Smooth muscle cell (in vitro differentiated cells): ENCODE results near the gene PDCL2. TPM values are rescaled to one million over a fixed set of nuclear protein-coding genes. Genes with fewer than 3 reads are reported as not detected.

Experiments used
- DNase-seq: peaks from one replicate; lab custom pipeline; 2025; ENCODE audit not compliant: unreplicated experiment; lab: John Stamatoyannopoulos, UW
- H2AFZ ChIP-seq: fragments of 200-600 bp; sonication (generic); 2 replicates; pipeline ENCODE4 v1.6.0; 2016; ENCODE audit warnings: antibody characterized with exemption, low read depth, mild to moderate bottlenecking
- H3F3A ChIP-seq: fragments of 200-600 bp; sonication (generic); 2 replicates; pipeline ENCODE4 v1.6.0; 2017; ENCODE audit warnings: antibody characterized with exemption, low read depth
- H3K27ac ChIP-seq: fragments of 200-600 bp; sonication (generic); 2 replicates; pipeline ENCODE4 v1.5.1; 2016; ENCODE audit warnings: low read depth, mild to moderate bottlenecking
- H3K27me3 ChIP-seq: fragments of 200-600 bp; sonication (generic); 2 replicates; pipeline ENCODE4 v1.6.1; 2016; ENCODE audit warnings: low read depth, mild to moderate bottlenecking
- H3K36me3 ChIP-seq: fragments of 200-600 bp; sonication (generic); 2 replicates; pipeline ENCODE4 v1.5.1; 2016; ENCODE audit warnings: low read depth
- H3K4me1 ChIP-seq: fragments of 200-600 bp; sonication (generic); 2 replicates; pipeline ENCODE4 v1.5.1; 2016; ENCODE audit warnings: low read depth
- H3K4me2 ChIP-seq: fragments of 200-600 bp; sonication (generic); 2 replicates; pipeline ENCODE4 v1.6.0; 2016; ENCODE audit warnings: mild to moderate bottlenecking
- H3K4me3 ChIP-seq: fragments of 200-600 bp; sonication (generic); 2 replicates; pipeline ENCODE4 v1.5.1; 2016; ENCODE audit warnings: mild to moderate bottlenecking
- H3K79me2 ChIP-seq: fragments of 200-600 bp; sonication (generic); 2 replicates; pipeline ENCODE4 v1.6.0; 2016; ENCODE audit warnings: low read depth, mild to moderate bottlenecking
- H3K9ac ChIP-seq: fragments of 200-600 bp; sonication (generic); 2 replicates; pipeline ENCODE4 v1.6.0; 2016; ENCODE audit warnings: low read depth
- H3K9me3 ChIP-seq: fragments of 200-600 bp; sonication (generic); replicated peaks from 2 replicates; pipeline ENCODE4 v1.5.1; 2016; ENCODE audit warnings: low read depth
- H4K20me1 ChIP-seq: fragments of 200-600 bp; sonication (generic); 2 replicates; pipeline ENCODE4 v1.6.0; 2016; ENCODE audit warnings: low read depth
- WGBS: methylation state at CpG from one replicate; pipeline ENCODE4 v1.1.7; 2016; ENCODE audit warnings: low lambda C conversion rate; 5-methylcytosine and 5-hydroxymethylcytosine counted together
- polyA plus RNA-seq: library from polyadenylated mRNA; unstranded; fragments of >200 nt; fragmentation: Nextera tagmentation; extraction: Ambion mirVana; gene quantifications from 2 replicates; pipeline ENCODE4 v1.2.1, GENCODE V29; 2016
- total RNA-seq: library from RNA; depleted of rRNA; stranded (reverse); fragments of >200 nt; gene quantifications from 2 replicates; pipeline ENCODE4 v1.2.3, GENCODE V29; 2014
- TF ChIP-seq, protein P1 (sequence below): fragments of 200-600 bp; sonication (generic); IDR thresholded peaks from 2 replicates; pipeline ENCODE4 v1.5.1; 2017; ENCODE audit warnings: borderline replicate concordance, mild to moderate bottlenecking, antibody characterized with exemption; ENCODE audit not compliant: insufficient read depth, poor library complexity, severe bottlenecking

Gene PDCL2
- total and polyA plus RNA-seq, 2 experiments from 2014 or later: not detected

DNA sequence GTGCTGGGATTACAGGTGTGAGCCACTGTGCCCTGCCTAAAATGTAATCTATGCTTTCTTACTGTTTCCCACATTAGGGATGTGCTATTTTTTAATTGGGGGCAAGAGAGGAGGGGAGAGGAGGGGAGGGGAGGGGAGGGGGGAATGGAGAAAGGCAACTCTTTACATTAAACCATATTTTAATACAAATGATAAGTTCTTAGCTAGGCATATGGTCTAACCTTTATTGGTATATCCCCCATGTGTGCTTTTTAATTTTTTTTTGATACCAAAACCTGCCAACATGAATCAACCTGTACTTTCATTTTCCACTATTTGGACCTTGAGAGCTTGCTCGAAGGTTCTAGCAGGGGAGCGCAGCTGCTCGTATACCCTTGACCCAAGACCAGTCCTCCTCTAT lies 51.8 kb downstream of the PDCL2 start:
- Histone ChIP-seq H2AFZ (no peak overlapping the region), H3K9me3 (no peaks in the 10 kb centered on the region), H3K9ac (no peak overlapping the region), H3K36me3 (no peaks in the 10 kb centered on the region), H3K4me1 (peaks cover 11% of the 10 kb centered on the region), H3K4me2 (no peak overlapping the region), H3K27me3 (no peaks in the 10 kb centered on the region), H3F3A (no peaks in the 10 kb centered on the region), H3K27ac (no peak overlapping the region), H4K20me1 (peaks cover 55% of the 10 kb centered on the region), H3K4me3 (no peak overlapping the region), H3K79me2 (peaks cover 90% of the 10 kb centered on the region)
- WGBS: 100% methylated on average over 3 of the region's 3 CpGs
- DNase-seq: no peak
- TF ChIP-seq, protein P1, sequence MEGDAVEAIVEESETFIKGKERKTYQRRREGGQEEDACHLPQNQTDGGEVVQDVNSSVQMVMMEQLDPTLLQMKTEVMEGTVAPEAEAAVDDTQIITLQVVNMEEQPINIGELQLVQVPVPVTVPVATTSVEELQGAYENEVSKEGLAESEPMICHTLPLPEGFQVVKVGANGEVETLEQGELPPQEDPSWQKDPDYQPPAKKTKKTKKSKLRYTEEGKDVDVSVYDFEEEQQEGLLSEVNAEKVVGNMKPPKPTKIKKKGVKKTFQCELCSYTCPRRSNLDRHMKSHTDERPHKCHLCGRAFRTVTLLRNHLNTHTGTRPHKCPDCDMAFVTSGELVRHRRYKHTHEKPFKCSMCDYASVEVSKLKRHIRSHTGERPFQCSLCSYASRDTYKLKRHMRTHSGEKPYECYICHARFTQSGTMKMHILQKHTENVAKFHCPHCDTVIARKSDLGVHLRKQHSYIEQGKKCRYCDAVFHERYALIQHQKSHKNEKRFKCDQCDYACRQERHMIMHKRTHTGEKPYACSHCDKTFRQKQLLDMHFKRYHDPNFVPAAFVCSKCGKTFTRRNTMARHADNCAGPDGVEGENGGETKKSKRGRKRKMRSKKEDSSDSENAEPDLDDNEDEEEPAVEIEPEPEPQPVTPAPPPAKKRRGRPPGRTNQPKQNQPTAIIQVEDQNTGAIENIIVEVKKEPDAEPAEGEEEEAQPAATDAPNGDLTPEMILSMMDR: no peak

DNA sequence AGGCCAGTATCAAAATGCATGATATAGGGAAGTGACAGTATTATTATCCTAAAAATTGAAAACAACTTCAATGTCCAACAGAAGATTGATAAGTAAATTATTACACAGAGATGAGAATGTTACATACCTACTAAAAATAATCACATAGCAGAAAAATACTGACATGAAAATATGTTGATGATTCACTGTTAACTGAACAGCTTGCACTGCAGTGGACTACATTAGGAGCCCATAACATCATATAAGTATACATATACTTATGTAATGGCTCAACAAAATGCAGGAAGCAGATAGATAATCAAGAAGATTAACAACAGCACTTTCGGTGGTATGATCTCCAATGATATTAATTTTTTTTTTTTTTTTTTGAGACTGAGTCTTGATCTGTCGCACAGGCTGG lies 52.4 kb downstream of the PDCL2 start:
- H3K36me3 ChIP-seq: no peaks in the 10 kb centered on the region
- H3K79me2 ChIP-seq: peaks cover 89% of the 10 kb centered on the region
- no peak overlapping the region for H3K27ac ChIP-seq
- DNase-seq: no peak
- TF ChIP-seq, protein P1: no peak
- no peaks in the 10 kb centered on the region for H3K9me3 ChIP-seq
- H3K4me1 ChIP-seq: peaks cover 6% of the 10 kb centered on the region
- no peaks in the 10 kb centered on the region for H3K27me3 ChIP-seq
- no peak overlapping the region for H3K4me3 ChIP-seq
- H2AFZ ChIP-seq: no peak overlapping the region
- peaks cover 51% of the 10 kb centered on the region for H4K20me1 ChIP-seq
- 98% methylated on average over 2 of the region's 2 CpGs for WGBS
- H3K4me2 ChIP-seq: no peak overlapping the region
- H3F3A ChIP-seq: no peaks in the 10 kb centered on the region
- no peak overlapping the region for H3K9ac ChIP-seq

DNA sequence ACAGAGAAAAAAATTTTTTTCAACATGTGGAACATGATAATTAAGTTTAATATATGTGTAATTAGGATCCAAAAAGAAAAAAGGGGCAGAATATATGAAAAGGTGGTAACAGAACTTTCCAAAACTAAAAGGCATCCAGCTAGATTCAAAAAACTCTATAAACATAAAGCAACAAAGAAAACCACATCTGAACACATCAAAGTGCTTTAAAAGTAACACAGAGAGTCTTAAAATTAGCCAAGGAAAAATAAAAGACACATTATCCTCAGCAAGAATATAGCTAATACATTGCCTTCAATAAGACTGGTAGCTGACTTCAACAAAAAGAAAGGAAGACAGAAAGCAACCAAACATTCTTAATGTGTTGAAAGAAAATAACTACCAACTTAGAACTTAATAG lies 53.5 kb downstream of the PDCL2 start:
- H3K9ac ChIP-seq: no peak overlapping the region
- H3K27ac ChIP-seq: no peak overlapping the region
- H2AFZ ChIP-seq: no peak overlapping the region
- no peak overlapping the region for H3K4me3 ChIP-seq
- H3K79me2 ChIP-seq: peaks cover 89% of the 10 kb centered on the region
- H3K27me3 ChIP-seq: no peaks in the 10 kb centered on the region
- H3K36me3 ChIP-seq: no peaks in the 10 kb centered on the region
- DNase-seq: no peak
- no peaks in the 10 kb centered on the region for H3K4me1 ChIP-seq
- H3F3A ChIP-seq: no peaks in the 10 kb centered on the region
- no peak overlapping the region for H3K4me2 ChIP-seq
- H4K20me1 ChIP-seq: peaks cover 40% of the 10 kb centered on the region
- TF ChIP-seq, protein P1: no peak
- no peaks in the 10 kb centered on the region for H3K9me3 ChIP-seq

DNA sequence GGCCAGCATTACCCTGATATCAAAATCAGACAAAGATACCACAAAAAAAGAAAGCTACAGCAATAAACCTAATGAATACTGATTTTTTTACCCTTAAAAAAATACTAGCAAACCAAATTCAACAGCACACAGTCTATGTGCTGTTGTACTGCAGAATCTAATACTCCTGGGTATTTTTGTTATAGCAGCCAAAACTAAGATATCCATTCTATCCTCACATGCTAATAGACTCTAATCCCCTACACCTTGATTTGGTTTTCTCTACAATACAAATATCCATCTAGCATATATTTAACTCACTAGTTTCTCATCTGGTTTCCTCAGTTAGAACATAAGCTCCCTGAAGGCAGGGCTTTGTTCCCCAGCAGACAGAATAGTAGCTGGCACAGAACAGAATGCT lies 57.7 kb downstream of the PDCL2 start:
- no peak for DNase-seq
- Histone ChIP-seq H3K4me1 (no peaks in the 10 kb centered on the region), H3K27me3 (no peaks in the 10 kb centered on the region), H3K4me2 (no peak overlapping the region), H3K79me2 (peaks cover 93% of the 10 kb centered on the region), H3K9ac (no peak overlapping the region), H3K9me3 (peaks cover 7% of the 10 kb centered on the region), H3K4me3 (no peak overlapping the region), H2AFZ (no peak overlapping the region), H4K20me1 (peaks cover 19% of the 10 kb centered on the region), H3F3A (no peaks in the 10 kb centered on the region), H3K27ac (no peak overlapping the region), H3K36me3 (no peaks in the 10 kb centered on the region)
- TF ChIP-seq, protein P1: no peak
